Measurements from ENCODE around the gene CASZ1. TPM values are rescaled to one million over a fixed set of nuclear protein-coding genes. Genes with fewer than 3 reads are reported as not detected.

CASZ1 gene
- total and polyA plus RNA-seq, 2 donors (not counting 3 experiments of a cell fraction or from before 2014, with no cell fraction given): 1.5 to 5.2 TPM

- Histone ChIP-seq H3K9me1 (replicated peaks; ENCODE audit: control insufficient read depth, extremely low read depth, insufficient read depth, low read length) (no peaks in the 10 kb centered on the region), H3K27me3 (ENCODE audit: control insufficient read depth in 2 of 2, insufficient read depth in 2 of 2, low read length in 2 of 2) (no peaks in the 10 kb centered on the region), H3K4me3 (replicated peaks in 1 of 3; ENCODE audit: insufficient read depth in 1 of 3, low read depth in 1 of 3, low read length in 3 of 3) (no peak overlapping the region), H3K4me2 (ENCODE audit: insufficient read depth, low read length) (no peak overlapping the region), H3K27ac (ENCODE audit: insufficient read depth, low read depth, low read length) (no peak overlapping the region), H3K79me2 (ENCODE audit: control insufficient read depth, insufficient read depth, low read length) (no peaks in the 10 kb centered on the region), H3K9ac (replicated peaks; ENCODE audit: extremely low read depth, insufficient read depth, low read length) (no peak overlapping the region), H3K9me3 (replicated peaks; ENCODE audit: control insufficient read depth, insufficient read depth, low read length) (no peaks in the 10 kb centered on the region), H4K20me1 (replicated peaks; ENCODE audit: control insufficient read depth, extremely low read depth, insufficient read depth, low read length) (no peaks in the 10 kb centered on the region), H3K4me1 (ENCODE audit: control insufficient read depth, extremely low read depth, insufficient read depth, low read length) (no peaks in the 10 kb centered on the region), H2AFZ (ENCODE audit: low read depth, low read length) (no peak overlapping the region), H3K36me3 (ENCODE audit: control insufficient read depth in 2 of 2, extremely low read depth in 1 of 2, insufficient read depth in 2 of 2, low read length in 2 of 2) (no peaks in the 10 kb centered on the region)
- no TSS peak for BruUV-seq (replicated peaks)
- intact Hi-C loops (cut with micrococcal nuclease): no loop called here
- DNase-seq (ENCODE audit: low read depth, low spot score) (no peak), FAIRE-seq (no peak)
- dilution Hi-C loops (cut with MboI; ENCODE audit: extremely low pct_ligation_motif_present, low sequenced_read_pairs): no loop called here
- POLR2A ChIA-PET: no interaction called here
- TF ChIP-seq CTCF (IDR thresholded peaks at IDR 0.05; ENCODE audit: extremely low read depth in 1 of 2, insufficient read depth in 1 of 2, low read depth in 1 of 2, low read length in 2 of 2) (no peak), MAX (IDR thresholded peaks at IDR 0.05; ENCODE audit: insufficient read depth, insufficient read length) (no peak), JUN (IDR thresholded peaks at IDR 0.05; ENCODE audit: borderline replicate concordance, insufficient read depth, insufficient read length, low read depth) (no peak), EZH2 (IDR thresholded peaks at IDR 0.05; ENCODE audit: borderline replicate concordance, low read depth, low read length, severe bottlenecking) (no peak), POLR2AphosphoS5 (IDR thresholded peaks at IDR 0.05; ENCODE audit: insufficient read depth, low read depth, low read length) (no peak), POLR2A (IDR thresholded peaks at IDR 0.05; ENCODE audit: low read depth, low read length) (no peak), FOS (IDR thresholded peaks at IDR 0.05; ENCODE audit: borderline replicate concordance, insufficient read depth, low read length) (no peak), MYC (IDR thresholded peaks at IDR 0.05; ENCODE audit: low read depth, low read length) (no peak), GATA2 (IDR thresholded peaks at IDR 0.05; ENCODE audit: insufficient read depth, insufficient read length, low read depth, low read length) (no peak)
- CTCF ChIA-PET: no interaction called here
These were observed 45.3 kb downstream of the CASZ1 start for GRCh38 chr1:10751160-10751559.
